Measurements from ENCODE around the gene MCOLN2.

The MCOLN2 gene

DNA sequence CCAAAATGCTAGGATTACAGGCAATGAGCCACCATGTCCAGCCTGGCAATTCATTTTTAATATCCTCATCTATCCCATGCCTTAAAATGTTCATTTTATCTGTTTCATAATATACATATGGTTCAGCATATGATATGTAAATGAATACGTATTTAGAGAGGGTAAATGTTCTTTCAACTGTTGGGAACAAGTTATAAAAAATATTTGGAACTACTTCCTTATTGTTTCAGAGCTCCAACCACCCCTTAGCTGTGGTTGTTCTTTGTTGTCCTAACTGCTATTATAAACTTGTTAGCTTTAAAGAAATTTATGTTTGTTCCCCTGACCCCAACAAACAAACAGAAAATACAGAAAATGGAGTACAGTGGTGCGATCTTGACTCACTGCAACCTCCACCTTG is 14.5 kb downstream of the MCOLN2 start:
- no peak for DNase-seq

DNA sequence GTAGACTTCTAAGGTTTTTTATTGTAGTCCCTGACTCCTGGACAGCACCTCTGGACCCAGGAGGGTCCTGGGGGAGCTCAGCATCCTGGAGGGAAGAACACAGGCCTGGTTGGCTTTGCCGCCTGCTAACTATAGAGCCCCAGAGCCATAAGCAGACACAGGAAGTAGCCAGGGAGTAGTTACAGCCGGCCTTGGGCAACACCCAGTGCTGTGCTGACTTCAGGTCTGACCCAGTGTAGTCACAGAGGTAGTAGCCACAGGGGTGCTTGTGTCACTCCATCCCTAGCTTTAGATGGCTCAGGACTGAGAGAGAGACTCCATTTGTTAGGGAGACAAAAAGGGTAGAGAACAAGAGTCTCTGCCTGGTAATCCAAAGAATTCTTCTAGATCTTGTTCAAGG is 21.9 kb downstream of the MCOLN2 start:
- DNase-seq: no peak

DNA sequence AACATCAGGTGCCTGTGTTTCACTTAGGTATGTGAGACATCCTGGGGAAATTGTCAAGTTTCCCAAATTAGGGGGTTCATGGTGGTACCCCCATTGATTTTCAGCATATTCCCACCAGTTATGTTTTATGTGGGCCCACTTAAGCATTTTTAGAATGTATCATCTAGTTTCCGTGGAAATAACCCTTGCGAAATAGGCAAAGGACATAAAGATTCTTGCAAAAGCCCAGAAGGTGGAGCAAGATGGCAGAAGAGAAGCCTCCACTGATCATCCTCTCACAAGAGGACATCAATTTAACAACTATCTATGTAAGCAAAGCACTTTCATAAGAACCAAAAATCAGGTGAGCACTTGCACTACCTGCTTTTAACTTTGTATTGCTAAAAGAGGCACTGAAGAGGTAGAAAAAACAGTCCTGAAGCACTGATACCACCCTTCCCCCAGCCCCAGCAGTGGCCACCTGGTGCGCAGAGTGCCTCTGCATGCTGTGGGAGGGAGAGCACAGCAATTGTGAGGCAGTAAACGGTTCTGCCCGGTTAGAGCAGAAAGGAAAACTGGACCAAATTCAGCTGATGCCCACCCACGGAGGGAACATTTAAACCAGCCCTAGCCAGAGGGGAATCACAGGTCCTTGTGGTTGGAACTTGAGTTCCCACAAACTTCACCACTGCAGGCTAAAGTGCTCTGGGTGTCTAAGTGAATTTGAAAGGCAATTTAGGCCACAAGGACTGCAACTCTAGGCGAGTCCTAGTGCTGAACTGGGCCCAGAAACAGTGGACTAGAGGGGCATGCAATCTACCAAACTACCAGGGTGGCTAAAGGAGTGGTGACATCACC is 23.2 kb downstream of the MCOLN2 start:
- no peak for DNase-seq

DNA sequence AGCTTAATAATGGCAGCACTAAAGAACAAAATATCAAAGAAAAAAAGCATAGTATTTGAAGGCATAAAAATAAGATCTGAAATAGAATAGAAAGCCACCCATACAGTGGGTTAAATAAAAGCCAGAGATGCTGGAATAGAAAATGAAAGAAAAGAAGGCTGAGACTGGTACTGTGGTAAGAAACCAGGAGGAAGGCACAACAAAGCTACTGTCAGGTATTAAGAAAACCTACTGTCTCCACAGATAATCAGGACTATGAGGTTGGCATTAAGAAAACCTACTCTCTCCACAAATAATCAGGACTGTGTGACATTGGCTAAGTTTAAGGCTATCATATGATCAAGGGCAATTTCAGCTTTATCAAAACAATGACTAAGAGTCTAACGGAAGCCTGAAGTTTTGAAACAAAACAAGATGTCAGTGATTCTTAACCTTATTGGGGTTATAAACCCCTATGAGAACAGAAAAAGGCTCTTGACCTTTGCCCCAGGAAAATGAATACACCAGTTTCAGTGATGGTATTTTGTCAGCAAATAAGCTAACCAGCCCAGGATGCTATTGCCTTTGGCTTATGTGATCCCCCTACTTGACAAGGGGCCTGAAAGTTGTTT is 24.4 kb downstream of the MCOLN2 start:
- DNase-seq: no peak

DNA sequence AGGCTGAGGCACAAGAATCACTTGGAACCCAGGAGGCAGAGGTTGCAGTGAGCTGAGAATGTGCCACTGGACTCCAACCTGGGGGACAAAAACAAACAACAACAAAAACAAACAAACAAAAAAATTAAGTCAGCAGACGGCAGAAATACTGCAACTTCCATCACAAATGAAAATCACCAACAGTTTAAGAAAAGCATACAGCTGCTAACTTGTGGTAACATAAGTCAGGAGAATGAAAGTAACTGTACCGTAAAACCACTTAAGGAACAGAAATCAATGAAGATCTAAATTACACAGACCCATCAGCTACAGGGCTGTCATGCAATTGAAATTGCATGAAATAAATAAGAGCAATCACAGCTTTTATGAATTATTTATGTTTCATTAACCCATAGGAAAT is 25.0 kb downstream of the MCOLN2 start:
- DNase-seq: no peak

DNA sequence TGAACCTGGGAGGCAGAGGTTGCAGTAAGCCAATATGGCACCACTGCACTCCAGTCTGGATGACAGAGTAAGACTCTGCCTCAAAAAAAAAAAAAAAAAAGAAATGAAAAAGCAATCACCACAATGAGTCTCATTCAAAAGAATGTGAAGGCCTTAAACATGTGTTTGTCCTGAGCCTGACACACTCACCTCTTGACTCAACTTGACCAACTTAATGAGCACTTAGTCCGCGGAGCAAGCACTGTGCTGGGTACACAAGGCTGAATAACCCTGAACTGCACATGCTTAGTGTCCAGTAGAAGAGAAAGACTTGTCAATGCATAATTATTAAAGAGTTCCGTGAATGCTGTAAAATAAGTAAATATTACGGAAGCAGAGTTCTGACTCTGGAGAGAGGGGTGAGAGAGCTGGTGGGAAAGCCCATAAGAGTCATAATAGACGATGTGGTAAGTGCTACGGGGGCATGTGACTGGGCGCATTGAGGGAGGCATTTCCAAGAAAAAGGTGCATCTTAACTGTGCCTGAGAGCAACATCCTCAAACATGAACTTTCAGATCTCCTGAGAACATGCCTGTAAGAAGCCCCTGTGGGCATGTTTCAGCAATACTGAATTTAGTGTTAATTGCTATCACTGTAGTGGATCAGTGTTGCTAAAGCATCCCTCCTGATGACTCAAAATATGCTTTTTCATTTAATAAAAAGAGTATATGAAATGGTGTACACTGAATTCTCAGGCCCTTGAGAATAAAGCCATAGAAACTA is 27.2 kb downstream of the MCOLN2 start:
- no peak for DNase-seq

DNA sequence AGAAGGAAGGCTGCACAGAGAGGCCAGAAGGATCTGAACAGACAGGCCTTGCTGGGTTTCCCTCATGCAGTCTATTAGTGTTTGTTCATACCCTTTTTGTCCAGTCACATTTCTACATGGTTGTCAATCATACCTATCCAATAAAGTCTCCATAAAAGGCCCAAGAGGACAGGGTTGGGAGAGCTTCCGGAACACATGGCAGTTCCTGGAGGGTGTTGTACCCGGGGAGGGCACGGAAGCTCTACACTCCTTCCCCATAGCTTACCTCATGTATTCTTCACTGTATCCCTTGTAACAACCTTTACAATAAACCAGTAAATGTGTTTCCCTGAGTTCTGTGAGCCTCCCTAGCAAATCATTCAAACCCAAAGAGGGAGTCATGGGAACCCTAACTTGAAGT is 28.0 kb downstream of the MCOLN2 start:
- no peak for DNase-seq

DNA sequence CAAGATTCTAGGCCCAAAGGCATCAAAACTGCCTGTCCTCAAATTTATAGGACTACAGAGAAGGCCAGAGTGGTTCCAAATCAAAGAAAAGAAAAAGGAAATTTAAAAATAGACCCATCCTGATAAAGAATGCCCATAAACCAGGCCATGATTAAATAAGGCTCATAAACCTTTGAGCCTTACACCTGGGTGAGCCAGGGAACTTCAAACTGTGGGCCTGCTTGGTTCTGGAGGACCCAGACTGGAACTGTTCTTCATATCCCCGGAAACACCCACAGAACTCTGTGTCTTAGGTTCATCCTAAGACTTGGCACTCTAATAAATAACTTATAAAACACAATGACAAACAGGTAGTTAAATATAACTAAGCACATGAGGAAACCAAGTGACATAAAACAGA is 28.8 kb downstream of the MCOLN2 start:
- DNase-seq: no peak

DNA sequence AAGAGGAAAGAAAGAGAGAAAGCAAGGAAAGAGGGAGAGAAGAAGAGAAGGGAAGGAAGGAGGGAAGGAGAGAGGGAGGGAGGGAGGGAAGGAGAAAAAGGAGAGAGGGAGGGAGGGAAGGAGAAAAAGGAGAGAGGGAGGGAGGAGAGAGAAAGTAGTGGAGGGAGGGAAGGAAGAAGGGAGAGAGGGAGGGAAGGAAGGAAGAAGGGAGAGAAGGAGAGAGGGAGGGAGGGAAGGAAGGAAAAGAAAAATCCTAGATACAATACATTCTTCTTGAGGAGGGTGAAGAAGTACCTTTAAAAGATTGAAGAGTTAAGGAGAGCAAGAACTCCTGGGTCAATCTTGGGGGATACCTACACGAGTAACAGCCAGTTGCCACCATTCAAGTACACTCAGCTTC is 29.2 kb downstream of the MCOLN2 start:
- DNase-seq: no peak

DNA sequence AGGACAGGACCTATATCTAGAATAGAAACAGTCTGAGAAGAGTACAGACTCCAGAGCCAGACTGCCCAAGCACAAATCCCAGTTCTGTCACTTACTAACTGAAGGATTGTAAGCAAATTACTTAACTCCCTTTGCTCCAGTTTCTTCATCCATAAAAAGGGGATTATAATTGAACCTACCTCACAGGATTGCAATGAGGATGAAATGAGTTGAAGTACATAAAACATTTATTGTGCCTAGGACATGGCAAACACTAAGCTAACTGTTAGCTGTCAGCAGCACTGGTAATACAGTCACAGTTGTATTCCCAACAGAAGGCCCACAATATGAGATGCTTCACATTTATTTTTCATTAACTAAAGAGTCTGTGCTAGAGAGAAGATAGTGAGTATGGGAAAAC is 33.9 kb downstream of the MCOLN2 start:
- DNase-seq: no peak

DNA sequence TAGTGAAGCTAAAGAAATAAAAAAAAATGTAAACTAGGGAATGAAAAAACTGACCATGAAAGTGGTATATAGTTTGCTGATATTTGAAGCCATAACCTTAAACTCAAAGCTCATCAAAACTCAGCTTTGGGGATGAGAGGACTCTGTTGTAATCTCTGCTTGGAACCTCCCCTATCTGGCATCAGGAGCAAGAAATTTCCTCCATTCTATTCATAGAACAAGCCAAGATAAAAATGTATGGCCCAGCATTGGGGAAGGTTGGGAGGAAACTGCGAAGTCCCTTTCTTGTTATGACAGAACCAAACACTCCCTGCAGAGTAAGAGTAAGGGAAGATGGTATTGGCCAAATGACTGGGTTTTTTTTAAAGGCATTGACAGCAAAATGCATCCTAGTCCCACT is 35.6 kb downstream of the MCOLN2 start:
- no peak for DNase-seq

DNA sequence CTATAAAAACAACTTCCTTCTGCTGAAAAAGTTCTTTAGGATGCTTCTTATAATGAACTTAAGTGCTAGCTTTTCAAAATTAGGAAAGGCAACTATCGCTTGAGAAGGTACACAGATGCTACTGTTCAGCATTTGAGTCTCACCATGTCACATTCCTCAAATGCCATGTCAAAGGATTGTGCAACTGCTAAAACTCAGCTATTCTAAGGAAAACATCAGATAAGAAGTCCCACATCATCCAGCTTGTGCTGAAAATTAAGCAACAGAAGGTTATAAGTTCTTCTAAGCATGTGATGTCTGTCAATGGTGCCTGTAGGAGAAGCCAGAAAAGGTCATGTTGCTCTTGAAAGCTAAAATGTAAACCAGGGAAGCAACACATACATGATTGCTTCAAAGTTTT is 36.5 kb downstream of the MCOLN2 start:
- DNase-seq: no peak

DNA sequence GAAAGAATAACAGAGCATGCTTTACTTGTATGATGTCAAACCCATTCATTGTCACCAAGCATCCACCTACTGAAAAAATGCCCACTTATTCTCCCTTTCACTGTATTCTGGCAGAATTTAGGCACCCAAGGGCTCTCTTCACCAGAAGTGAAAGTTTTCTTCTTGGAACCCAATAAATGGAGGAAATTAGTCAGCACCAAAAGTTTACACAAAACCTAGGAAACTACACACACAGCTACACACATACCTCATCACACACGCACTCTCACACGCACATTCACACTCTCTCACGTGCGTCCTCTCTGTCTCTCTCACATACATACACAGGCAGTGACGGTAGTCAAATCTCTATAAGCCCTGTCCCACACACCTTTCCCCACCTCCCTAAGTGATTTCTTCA is 37.6 kb downstream of the MCOLN2 start:
- no peak for DNase-seq

DNA sequence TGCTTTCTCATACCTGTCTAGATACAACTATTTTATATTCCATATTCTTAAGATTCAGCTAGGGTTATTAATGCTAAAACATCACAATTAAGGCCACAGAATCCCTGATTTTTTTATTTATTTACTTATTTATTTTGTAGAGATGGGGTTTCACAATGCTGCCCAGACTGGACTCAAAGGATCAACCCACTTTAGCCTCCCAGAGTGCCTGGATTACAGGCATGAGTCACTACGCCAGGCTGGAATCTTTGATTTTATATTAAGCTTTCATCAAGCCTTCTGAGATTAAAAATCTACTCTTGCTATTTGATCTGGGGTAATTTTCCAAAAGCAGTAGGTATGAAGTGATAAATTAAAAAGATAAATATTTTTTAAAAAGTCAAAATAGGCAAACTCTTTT is 38.9 kb downstream of the MCOLN2 start:
- no peak for DNase-seq

DNA sequence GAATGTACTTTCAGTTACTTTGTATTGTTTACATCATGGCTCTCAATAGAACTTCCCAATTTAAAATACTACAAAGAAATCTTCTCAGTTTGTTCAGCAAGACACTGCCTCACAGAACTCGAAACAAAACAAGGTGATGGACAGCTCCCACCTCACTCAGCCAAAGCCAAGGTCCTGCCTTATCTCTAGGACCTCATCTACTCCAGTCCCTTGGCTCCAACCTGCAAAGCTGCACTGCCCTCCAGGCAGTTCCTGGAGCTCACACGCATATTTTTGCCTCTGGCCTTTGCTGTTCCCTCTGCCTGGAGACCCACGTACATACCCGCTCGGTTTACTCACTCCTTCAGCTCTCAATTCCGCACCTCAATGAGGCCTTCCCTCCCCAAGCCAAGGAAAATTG is 40.3 kb downstream of the MCOLN2 start:
- no peak for DNase-seq

DNA sequence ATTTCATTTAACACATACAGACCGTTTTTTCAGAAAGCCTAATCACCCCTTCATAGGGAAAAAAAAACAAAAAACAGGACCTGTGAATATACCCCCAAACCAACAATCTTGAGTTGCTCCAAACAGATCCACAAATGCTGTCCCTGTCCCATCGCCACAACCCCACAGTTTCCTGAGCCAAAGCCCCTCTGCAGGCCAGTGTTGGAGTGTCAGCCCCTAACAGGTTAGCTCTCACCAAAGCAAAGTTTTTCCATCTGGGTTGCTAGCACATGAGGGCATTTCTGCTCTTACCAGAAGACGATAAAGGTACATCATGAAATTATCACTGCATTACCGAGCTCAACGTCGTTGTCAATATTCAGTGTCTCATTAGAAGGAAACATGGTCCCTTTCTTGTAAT is 40.8 kb downstream of the MCOLN2 start:
- DNase-seq: no peak

DNA sequence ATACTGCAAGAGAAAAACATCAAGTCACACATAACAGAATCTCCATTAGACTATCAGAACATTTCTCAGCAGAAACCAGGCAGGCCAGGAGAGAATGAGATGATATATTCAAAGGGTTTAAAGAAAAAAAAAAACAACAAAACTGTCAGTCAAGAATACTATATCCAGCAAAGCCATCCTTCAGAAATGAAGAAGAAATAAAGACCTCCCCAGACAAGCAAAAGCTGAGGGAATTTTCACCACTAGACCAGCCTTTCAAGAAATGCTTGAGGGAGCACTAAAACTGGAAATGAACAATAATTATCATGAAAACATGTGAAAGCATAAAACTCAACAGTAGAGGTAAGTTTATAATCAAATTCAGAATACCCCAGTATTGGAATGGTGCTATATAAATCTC is 47.2 kb downstream of the MCOLN2 start:
- no peak for DNase-seq

DNA sequence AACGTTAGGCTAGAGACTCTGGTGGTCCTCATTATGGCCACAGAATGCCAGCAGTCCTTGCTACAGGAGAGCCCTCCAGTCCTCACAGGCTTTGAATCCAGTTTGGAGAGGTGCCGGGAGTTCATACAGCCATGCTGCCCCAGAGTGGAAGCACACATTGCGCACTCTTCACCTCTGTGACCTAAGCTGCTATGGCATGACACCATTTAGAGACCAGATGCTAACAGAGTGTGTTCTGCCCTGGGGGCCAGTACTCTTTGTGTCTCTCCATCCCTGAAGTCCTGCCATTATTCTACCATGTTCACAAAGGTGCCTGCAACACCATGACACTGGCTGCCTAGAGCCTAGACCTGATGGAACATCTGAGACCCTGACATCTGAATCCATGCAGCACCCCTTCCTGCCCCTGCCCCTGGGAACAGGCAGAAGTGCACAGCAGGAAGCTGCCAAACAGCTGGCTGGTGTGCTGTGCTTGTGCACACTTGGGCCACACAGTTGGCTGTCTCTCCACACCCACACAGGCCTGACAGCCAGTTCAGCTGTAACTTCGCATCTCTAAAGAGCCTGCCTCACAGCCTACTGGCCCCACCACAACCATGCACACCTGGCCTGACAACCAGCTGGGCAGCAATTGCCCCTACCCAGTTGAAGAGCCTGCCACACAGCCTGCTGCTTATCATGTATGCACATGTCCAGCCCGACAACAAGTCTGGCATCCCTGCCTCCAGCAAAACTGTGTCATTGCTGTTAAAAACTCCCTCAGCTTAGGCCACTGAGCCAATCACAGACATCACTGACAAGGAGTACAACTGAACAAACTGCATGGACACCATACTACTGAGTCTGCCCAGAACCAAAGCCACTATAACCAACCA is 49.1 kb downstream of the MCOLN2 start:
- no peak for DNase-seq

DNA sequence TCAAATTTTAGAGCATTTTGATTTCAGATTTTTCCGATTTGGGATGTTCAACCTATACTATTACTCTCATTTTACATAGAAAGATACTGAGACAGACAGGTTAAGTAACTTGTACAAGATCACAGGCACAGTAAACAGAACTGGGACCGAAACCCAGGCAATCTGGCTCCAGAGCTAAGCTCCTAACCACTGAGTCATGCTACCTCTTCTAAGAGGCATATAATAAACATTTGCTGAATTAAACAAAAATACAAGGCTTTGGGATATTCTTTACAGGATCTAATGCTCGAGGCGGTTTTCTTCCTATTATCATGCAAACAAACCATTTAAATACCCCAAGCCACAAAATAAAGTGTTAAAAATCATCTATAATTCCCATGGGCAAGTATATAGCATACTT is 50.3 kb downstream of the MCOLN2 start:
- DNase-seq: no peak

DNA sequence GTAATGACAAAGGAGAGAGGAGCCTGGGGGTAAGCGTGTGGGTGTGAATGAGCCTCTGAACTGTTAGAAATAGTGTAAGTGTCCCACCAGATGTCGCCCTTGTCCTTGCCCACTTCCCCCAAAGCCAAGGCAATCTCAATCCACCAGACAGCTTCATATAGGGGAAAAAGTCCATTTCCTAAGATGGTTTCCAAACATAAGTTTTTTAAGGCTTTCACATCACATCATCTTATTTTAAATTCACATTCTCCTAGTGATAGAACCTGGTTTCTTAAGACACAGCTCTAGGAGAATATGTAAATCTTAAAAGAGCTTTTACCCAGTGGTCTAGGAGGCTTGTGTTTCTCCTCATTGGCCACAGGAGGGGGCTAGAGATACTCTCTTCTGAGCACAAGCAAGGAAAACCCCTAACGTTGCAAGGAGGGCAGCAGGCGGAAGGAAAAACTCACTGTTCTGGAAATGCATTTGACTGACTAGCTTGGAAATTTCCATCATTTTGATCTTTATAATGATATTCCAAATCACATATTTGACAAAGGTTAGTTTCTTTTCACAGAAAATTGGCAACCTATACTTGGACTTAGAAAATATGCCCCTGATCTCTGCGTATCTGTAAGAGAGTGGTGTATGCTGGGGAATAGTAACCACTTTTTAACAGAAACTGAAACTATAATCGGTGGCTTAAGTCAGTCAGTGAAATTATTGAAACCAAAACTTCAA is 52.0 kb downstream of the MCOLN2 start:
- peak; percentile 86 for DNase-seq

DNA sequence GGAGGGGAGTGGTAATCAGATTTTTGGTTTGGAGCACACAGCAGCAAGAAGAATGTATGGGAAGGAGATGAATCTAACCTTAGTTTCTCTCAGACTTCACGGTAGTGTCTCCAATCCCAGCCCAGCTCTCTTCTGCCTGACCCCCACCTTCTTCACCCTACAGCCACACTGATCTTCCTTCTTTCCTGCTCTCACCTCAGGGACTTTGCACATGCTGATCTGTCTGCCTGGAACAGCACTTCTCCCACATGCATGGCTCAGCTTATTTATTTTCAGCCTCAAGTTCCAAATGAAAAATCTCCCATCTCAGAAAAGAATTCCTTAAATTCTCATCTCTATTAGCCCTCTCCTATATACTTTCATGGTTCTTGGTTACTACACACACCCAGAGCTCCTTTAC is 55.1 kb downstream of the MCOLN2 start:
- DNase-seq: no peak

DNA sequence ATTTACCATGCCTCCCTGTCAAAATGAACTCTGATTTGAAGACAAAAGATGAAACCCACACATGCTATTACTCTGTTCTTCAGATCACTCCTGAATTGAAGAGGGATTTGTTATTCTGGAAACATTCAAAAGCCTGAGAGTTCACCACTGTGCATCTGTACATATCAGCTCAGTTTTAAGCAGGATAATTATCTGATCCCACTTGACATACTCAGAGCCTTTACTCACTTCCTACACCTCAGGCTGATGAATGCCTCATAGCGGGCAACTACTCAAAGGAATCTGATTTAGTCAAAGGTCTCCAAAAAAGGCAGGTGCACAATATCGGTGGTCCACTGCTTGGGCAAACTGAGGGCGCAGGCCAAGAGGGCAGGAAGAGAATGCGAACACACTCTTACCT is 56.4 kb downstream of the MCOLN2 start:
- DNase-seq: no peak
